Bronchial epithelial cell (primary cell): ENCODE data around the gene IQCE. TPM values are rescaled to one million over a fixed set of nuclear protein-coding genes. Genes with fewer than 3 reads are reported as not detected.

Source experiments
- DNase-seq: peaks from one replicate; pipeline ENCODE4 v3.0.0-alpha.2; 2010; ENCODE audit warnings: low read depth
- FAIRE-seq: peaks from 2 replicates; lab custom pipeline; 2011; peaks lifted over from hg19 to GRCh38; lab: Jason Lieb, UNC
- H3K27me3 ChIP-seq: 2 replicates; pipeline ENCODE4 v1.5.1; 2011; ENCODE audit warnings: low read length; ENCODE audit not compliant: control insufficient read depth, insufficient read depth
- H3K36me3 ChIP-seq: 2 replicates; pipeline ENCODE4 v1.5.1; 2011; ENCODE audit warnings: low read length; ENCODE audit not compliant: control insufficient read depth, insufficient read depth
- H3K4me3 ChIP-seq: 2 replicates; pipeline ENCODE4 v1.5.1; 2011; ENCODE audit warnings: mild to moderate bottlenecking, low read depth, low read length, control low read depth
- total RNA-seq: library from RNA; depleted of rRNA; stranded (reverse); fragments of >200 nt; gene quantifications from 2 replicates; pipeline ENCODE4 v1.2.1, GENCODE V29; 2014
- TF ChIP-seq, protein P1 (sequence below): IDR thresholded peaks from 2 replicates; pipeline ENCODE4 v1.5.1; 2011; ENCODE audit warnings: mild to moderate bottlenecking, moderate library complexity, low read length, control low read depth, inconsistent platforms; ENCODE audit not compliant: insufficient read depth, severe bottlenecking

IQCE gene
- total RNA-seq, 1 donor from 2014 or later, result 6.3 TPM

DNA sequence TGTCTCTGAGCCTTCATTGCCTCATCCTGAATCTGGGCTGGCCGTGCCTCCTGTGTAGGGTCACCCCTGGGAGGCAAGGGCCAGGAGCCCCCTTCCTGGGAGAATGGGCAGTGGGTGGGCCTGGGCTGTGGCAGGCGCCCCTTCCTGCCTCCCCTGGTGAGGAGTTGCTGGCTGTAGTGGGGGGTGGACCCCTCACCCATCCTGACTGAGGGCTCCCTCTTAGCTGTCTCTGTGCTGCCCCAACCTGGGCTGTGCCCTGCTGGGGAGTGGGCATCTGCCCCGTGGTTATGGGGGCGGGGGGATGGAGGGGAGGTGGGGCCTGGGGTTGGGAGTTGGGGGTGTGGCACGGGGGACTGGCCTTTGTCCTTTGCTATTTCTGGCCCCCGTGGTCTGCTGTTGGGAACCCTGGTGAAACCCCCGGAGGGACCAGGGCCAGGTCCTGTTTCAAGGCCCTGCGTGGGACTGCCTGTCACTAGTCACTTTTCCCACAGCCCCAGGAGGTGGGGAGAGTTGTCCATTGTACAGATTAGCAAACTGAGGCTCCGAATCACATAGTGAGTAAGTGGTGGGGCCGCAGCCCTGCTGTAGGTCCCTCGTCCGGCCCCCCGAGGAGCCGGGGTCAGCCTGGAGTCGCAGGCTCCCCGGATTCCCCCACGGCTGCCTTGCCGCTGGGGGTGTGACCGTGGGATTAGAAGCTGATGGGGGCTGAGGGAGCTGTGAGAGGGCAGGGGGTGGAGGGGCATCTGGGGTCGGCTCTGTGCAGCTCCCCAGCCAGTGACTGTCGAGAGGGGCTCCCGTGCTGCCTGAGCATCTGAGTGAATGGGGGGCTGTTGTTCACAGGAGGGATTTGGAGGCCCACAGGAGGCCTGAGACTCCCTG, 75.7 kb downstream of the IQCE start:
- Histone ChIP-seq H3K27me3 (no peaks in the 10 kb centered on the region), H3K4me3 (peak overlapping the region; percentile 87), H3K36me3 (peaks cover 5% of the 10 kb centered on the region)
- DNase-seq (no peak), FAIRE-seq (no peak)
- TF ChIP-seq, protein P1, sequence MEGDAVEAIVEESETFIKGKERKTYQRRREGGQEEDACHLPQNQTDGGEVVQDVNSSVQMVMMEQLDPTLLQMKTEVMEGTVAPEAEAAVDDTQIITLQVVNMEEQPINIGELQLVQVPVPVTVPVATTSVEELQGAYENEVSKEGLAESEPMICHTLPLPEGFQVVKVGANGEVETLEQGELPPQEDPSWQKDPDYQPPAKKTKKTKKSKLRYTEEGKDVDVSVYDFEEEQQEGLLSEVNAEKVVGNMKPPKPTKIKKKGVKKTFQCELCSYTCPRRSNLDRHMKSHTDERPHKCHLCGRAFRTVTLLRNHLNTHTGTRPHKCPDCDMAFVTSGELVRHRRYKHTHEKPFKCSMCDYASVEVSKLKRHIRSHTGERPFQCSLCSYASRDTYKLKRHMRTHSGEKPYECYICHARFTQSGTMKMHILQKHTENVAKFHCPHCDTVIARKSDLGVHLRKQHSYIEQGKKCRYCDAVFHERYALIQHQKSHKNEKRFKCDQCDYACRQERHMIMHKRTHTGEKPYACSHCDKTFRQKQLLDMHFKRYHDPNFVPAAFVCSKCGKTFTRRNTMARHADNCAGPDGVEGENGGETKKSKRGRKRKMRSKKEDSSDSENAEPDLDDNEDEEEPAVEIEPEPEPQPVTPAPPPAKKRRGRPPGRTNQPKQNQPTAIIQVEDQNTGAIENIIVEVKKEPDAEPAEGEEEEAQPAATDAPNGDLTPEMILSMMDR, result no peak

GRCh38 chr7:2635148-2635668, 76.4 kb downstream of the IQCE start:
- H3K27me3 ChIP-seq, result no peaks in the 10 kb centered on the region
- peaks cover 5% of the 10 kb centered on the region for H3K36me3 ChIP-seq
- FAIRE-seq (no peak), DNase-seq (no peak)
- TF ChIP-seq, protein P1, result no peak
- H3K4me3 ChIP-seq, result no peak overlapping the region

GRCh38 chr7:2635810-2636701, 77.3 kb downstream of the IQCE start:
- peaks cover 5% of the 10 kb centered on the region for H3K36me3 ChIP-seq
- no peak for DNase-seq
- no peak overlapping the region for H3K4me3 ChIP-seq
- TF ChIP-seq, protein P1, result no peak
- H3K27me3 ChIP-seq, result no peaks in the 10 kb centered on the region
- FAIRE-seq, result peak; percentile 87

- FAIRE-seq, result no peak
- Histone ChIP-seq H3K36me3 (peaks cover 5% of the 10 kb centered on the region), H3K4me3 (no peak overlapping the region), H3K27me3 (no peaks in the 10 kb centered on the region)
- TF ChIP-seq, protein P1, result no peak
- DNase-seq, result no peak
Measured at GRCh38 chr7:2637066-2637471, 78.3 kb downstream of the IQCE start.

DNA sequence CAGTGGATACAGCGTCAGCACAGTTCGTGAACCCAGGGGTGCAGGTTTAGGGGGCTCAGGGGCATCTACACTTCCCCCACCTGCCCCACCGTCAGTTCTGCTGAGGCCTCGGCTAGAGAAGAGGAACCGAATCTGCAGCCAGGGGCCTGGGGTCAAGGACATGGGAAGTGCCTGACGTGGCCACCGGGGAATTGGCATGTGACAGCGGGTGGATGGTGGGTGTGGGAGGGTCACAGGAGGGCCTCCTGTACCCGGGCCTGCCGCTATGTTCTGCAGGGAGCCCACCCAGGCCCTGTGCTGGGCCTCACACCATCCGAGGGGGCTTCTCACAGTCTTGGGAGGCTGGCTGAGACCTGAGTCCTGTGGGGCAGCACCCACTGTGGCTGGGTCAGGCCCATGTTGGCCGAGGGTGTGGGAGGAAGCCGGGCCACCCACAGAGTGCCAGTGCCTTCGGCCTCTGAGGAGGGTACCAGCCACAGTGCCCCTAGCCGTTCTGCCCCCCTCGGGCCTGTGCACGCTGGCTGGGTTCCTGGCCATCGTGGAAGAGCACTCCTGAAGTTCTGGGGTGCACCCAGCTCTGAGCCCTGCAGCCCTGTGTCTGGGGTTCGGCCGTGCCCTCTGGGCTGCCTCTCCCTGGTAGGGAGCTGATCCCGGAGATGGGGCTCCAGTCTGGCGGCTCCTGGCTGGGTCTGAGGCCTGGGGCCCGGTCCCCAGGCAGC, 78.9 kb downstream of the IQCE start:
- H3K4me3 ChIP-seq, result no peak overlapping the region
- H3K27me3 ChIP-seq, result no peaks in the 10 kb centered on the region
- FAIRE-seq (no peak), DNase-seq (no peak)
- TF ChIP-seq, protein P1, result no peak
- H3K36me3 ChIP-seq, result peaks cover 5% of the 10 kb centered on the region
